ENCODE results near the gene SUPT5H.

DNA sequence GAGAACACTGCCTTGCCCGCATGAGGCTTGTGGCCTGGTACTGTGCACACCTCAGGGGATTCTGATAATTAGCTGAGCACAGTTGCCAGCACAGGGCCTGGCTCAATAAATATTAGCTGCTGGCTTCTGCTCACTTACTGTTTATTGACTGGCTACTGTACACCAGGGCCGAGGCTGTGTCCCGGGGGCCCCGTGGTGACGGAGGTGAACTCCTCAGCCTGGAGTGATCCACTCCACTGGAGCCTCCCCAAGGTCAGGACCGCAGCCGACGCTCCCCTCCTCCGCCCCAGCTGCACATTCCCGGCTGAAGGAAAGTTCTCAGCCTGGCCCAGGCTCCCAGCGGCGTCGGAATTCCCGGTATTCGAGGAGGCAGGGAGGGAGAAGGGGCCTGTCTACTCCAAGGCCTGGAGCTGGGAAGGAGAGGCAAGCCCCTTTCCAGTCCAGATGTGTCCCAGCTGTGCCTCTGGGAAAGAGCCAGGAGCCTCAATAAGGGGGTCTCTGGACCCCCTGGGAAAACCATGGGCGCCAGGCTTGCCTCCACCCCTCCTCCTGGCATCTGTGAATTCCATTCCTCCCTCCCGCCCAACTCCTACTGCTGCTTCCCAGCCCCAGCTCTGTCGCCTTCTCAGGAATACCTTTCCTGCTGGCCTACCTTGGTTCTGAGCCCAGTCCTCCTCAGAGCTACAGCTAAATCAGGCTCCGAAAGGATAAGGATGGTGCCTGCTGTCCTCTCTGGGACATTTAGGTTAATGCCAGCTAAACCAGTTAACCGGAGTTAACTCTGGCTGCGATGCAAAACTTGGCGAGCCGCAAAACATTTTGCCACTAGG is 16.9 kb upstream of the SUPT5H start:
- TF ChIP-seq EZH2phosphoT487 (IDR thresholded peaks at IDR 0.05; ENCODE audit: low read length) (no peak), EZH2 (optimal IDR thresholded peaks at IDR 0.05; ENCODE audit: low read depth, low read length) (no peak)
- TF ChIP-seq, protein P1, sequence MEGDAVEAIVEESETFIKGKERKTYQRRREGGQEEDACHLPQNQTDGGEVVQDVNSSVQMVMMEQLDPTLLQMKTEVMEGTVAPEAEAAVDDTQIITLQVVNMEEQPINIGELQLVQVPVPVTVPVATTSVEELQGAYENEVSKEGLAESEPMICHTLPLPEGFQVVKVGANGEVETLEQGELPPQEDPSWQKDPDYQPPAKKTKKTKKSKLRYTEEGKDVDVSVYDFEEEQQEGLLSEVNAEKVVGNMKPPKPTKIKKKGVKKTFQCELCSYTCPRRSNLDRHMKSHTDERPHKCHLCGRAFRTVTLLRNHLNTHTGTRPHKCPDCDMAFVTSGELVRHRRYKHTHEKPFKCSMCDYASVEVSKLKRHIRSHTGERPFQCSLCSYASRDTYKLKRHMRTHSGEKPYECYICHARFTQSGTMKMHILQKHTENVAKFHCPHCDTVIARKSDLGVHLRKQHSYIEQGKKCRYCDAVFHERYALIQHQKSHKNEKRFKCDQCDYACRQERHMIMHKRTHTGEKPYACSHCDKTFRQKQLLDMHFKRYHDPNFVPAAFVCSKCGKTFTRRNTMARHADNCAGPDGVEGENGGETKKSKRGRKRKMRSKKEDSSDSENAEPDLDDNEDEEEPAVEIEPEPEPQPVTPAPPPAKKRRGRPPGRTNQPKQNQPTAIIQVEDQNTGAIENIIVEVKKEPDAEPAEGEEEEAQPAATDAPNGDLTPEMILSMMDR (IDR thresholded peaks at IDR 0.05; ENCODE audit: low read length): no peak
